ENCODE results near the gene EYA3.
A peak's percentile ranks its signal among the peaks of the same experiment; 100 is the strongest.

Gene EYA3

DNA sequence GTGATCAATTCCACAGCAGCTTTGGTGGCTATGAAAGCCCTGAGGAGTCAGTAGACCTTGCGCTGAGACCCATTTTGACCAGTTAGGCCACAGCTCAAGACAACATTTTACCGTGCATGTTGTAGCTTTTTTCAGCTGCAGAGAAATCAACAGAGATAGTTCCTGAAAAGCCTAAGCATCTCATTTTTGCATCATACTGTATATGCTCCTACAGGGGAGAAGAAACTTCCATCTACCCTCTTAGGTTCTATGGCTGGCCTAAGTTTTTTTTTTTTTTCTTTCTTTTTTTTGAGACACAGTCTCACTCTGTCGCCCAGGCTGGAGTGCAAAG lies 24.8 kb upstream of the EYA3 start:
- DNase-seq (ENCODE audit: low read depth), result no peak

GRCh38 chr1:28112388-28113241 lies 24.2 kb upstream of the EYA3 start:
- no peak for DNase-seq (ENCODE audit: low read depth)

GRCh38 chr1:28111157-28111556 lies 22.7 kb upstream of the EYA3 start:
- DNase-seq (ENCODE audit: low read depth), result no peak

DNA sequence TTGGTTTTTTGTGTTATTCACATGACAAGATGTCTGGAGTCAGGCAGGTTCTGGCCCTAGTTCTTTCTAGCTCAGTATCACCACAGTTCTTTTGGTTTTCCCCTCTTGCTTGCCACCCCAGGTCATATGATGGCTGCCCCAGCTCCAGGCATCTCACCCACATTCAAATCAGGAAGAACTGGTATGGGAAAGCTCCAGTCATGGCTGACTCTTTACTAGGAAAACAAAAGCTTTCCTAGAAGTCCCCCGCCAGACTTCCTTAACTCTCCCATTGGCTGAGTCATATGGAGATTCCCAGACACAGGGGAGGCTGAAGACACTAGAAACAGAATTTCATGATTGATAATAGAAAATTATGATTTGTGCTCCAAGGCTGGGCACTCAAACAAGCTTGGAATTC lies 22.1 kb upstream of the EYA3 start:
- no peak for DNase-seq (ENCODE audit: low read depth)

GRCh38 chr1:28109639-28110038 lies 21.2 kb upstream of the EYA3 start:
- DNase-seq (ENCODE audit: low read depth), result no peak

DNA sequence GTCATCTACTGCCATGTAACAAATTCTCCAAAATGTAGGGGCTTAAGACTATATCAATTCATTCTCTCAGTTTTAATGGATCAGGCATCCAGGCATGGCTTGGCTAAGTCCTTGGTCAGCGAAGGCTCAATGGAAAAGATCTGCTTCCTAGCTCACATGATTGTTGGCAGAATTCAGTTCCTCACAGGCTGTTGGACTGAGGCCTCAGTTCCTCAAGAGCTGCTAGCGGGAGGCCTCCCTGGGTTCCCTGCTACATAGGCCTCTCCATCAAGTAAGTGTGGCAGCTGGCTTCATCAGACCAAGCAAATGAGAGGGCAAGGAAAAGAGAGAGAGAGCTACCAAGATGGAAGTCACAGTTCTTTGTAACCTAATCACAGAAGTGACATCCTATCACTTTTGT lies 19.6 kb upstream of the EYA3 start:
- DNase-seq (ENCODE audit: low read depth), result no peak

- DNase-seq (ENCODE audit: low read depth), result peak; percentile 12
Measured at GRCh38 chr1:28104866-28105467, 16.6 kb upstream of the EYA3 start.

- no peak for DNase-seq (ENCODE audit: low read depth)
Measured at GRCh38 chr1:28102189-28102588, 13.8 kb upstream of the EYA3 start.

GRCh38 chr1:28099050-28099769 lies 10.8 kb upstream of the EYA3 start:
- peak; percentile 53 for DNase-seq (ENCODE audit: low read depth)

DNA sequence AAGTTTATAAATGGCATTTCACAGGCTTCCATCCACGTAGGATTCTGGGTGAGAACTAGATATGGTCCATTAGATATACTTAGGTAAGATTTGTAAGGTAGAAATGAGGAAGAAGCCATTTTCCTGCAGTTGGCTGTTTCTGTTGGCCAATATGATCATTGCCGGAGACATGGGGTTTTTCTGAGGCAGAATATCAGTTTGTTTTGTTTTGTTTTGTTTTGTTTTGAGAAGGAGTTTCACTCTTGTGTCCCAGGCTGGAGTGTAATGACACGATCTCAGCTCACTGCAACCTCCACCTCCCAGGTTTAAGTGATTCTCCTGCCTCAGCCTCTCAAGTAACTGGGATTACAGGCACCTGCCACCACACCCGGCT lies 8.7 kb upstream of the EYA3 start:
- DNase-seq (ENCODE audit: low read depth), result no peak

DNA sequence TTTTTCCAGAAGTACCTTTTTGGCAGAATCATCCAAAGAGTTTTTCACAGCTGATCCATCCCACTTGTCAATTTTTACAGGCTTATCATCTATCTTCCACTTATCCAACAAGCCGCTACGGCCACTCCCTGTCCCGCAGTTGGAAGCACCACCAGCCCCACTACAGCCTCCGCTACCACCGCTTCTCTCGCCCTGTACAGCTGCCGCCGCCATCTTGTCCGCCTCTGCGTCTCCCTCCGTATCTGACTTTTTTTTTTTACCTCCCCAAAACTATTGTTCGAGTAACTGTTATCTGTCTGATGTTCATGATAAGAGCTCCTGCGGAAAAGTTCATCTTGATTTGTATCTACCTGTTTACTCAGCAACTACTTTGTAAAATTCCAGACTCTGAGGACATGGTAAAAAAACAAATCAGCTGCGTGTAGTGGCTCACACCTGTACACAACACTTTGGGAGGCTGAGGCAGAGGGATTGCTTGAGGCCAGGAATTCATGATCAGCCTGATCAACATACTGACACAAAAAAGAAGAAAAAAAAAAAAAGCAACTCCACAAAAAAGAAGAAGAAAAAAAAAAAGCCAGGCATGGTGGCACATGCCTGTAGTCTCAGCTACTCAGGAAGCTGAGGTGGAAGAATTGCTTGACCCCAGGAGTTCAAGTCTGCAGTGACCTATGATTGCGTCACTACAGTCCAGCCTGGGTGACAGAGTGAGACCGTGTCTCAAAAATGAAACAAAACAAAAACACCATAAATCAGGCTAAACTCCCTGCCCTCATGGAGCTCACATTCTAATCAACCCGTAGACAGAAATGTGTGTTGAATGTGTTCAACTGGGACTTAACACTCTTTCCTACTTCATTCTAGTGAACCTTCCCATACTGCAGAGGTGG lies 8.0 kb upstream of the EYA3 start:
- no peak for DNase-seq (ENCODE audit: low read depth)

DNA sequence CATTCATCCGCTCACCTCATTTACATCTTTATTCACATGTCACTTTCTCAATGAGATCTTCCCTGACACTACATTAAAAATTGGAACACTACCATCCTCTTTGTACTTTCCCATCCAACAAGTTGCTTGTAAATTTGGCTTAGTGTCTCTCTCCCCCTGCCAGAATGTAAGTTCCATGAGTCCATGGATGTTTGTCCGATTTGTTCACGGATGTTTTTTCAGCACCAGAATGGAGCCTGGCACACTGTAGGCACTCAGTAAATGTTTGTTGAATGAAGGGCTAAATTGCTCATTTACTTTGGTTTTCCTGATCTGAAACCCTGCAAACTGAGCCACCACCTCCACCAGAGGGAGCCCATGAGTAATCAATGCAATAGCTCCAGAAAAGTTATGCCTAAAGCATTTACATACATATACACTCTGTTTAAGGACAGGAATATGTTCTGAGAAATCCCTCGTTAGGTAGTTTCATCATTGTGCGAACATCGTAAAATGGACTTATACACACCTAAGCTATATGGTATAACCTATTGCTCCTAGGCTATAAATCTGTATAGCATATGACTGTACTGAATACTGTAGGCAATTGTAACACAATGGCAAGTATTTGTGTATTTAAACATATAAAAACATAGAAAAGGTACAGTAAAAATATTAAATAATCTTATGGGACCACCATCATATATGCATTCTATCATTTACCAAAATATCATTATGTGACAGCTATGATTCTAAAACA lies 2.8 kb upstream of the EYA3 start:
- DNase-seq (ENCODE audit: low read depth), result peak; percentile 47

DNA sequence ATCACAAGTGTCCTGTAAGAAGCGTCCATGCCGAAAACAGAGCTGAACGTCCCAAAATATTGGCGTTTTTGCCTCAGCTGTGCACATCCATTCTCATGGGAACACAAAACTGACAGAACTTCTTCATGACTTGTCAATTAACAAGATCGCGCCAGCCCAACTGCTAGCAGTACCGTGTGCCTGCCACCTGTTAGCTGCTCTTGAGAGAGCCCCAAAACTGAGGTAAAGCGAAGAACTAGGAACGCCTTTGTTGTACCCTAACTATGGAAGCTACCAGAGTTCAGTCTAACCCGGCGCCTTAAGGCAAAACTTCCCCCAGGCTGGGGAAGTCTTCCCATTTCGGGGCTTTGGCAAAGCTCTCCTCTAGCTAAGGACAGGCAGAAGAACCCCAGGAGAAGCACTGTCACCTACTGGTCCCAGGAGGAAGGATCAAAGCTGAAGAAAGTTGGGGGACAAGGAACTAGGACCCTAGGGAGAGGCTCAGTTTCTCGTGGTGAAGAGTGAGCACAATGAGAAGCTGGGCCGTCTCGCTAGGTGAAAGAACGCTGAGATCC lies 719 bp downstream of the EYA3 start:
- no peak for DNase-seq (ENCODE audit: low read depth)

DNA sequence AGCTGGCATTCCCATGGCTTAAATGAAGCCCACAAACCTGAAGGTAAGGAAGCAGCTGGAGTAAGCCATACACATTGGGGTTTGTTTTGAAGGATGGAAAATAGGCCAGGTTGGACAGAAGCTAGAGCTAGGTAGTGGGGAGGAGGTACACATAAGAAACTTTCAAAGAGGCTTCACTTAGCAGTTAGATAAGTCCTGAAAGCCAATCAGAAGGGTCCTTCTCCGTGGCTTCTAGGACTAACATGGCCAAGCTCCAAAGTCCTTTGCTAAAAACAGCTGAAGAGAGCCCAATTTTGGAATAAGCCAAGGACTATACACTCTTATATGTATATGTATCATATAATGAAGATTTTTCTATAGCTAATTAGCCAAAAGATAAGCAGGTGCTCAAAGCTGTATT lies 1.8 kb downstream of the EYA3 start:
- DNase-seq (ENCODE audit: low read depth), result no peak

- DNase-seq (ENCODE audit: low read depth), result no peak
Measured at GRCh38 chr1:28085129-28085528, 3.3 kb downstream of the EYA3 start.

DNA sequence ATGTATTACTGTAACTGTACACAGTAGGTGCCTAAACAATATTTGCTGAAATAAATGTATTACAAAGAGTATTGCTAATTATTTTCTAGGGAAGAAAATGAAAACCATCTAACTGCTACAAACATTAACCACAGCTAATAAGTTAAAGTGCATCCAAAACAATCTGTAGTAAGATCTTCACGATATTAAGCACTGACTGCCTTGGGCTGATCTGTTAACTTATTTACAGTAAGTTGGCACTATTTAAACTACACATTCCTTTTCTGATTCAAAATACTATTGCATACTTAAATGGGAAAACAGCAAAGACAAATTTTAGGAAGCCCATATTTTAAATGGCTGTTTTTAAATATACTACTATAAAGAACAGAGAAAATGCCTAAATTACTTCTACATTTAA lies 4.5 kb downstream of the EYA3 start:
- no peak for DNase-seq (ENCODE audit: low read depth)

GRCh38 chr1:28078680-28079626 lies 9.5 kb downstream of the EYA3 start:
- DNase-seq (ENCODE audit: low read depth), result peak; percentile 9

DNA sequence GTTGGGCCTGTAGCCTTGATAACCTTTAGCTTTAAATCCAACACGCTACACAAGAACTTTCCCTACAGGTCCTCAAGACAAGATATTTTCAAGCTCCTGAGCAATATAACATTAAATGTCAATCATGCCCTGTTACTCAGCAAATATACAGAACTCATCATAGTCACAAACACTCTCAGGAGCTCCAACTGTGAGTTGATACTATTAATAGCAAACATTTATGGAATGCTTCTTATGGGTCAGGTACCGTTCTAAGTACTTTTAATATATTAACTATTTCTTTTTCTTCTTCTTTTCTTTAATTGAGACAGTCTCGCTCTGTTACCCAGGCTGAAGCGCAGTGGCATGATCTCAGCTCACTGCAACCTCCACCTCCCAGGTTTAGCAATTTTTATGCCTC lies 10.1 kb downstream of the EYA3 start:
- no peak for DNase-seq (ENCODE audit: low read depth)

DNA sequence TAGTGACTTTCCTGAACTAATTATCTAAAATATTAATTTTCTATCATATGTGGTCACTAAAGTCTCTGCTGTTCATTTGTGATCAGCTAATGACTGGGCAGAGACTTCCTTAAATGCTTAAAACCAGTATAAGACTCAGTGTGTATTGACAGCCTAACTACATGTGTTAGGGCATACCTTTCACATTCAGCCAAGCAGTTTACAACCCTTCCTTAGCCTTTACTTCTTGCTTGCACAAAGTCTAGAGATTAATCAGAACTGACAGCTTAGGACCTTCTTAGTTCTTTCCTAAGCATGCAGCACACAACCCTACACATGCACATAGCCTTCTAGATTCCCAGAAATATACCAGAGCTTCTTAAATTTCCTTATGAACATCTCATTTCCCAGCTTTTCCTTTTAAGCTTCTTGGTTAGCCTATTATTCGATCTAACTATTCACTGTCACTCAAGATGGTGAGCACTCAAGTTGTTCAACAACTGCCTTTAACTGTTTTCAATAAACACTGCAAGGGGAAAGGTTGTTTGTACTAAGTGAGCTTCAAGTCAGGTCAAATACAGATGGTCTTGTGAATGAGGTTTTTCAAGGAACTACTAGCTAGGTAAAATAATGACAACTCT lies 13.4 kb downstream of the EYA3 start:
- DNase-seq (ENCODE audit: low read depth), result no peak

DNA sequence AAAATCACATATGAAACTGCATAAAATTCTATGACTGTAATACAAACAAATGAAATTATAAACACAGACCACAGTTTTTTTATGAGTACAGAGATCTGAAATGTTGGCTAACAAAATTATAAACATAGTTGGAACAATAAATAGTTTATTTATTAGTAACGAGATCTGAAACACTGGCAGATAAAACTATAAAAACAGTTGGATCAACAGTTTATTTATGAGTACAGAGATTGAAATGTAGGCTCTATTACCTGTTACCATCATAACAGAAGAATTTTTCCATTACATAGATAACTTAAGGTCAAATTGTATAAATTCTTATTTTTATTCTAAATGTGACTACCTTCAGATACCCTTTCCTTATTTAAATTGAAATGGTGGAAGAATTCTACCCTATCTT lies 14.5 kb downstream of the EYA3 start:
- no peak for DNase-seq (ENCODE audit: low read depth)

All from fibroblast of gingiva (primary cell).